ENCODE measurements around the gene SEMA3C.

- TF ChIP-seq CTCF (IDR thresholded peaks at IDR 0.05) (no peak), EP300 (IDR thresholded peaks at IDR 0.05) (no peak)
Observed at GRCh38 chr7:80923211-80923612, 4.4 kb upstream of the SEMA3C start.

Measured in stomach (tissue), 4 donors.